Liver (tissue), 9 donors: ENCODE measurements around the gene PCDH9. TPM values are rescaled to one million over a fixed set of nuclear protein-coding genes. Genes with fewer than 3 reads are reported as not detected.

Source experiments
- DNase-seq: peaks from one replicate; pipeline ENCODE4 v3.0.0-alpha.2; 2017; ENCODE audit warnings: low spot score
- H3K27ac ChIP-seq, 2 donors: one replicate each; pipeline ENCODE4 v1.7.0; 2013; ENCODE audit warnings: inconsistent platforms in 2 of 2, low read length in 2 of 2, control low read depth in 1 of 2, low read depth in 1 of 2, mild to moderate bottlenecking in 1 of 2
- H3K27me3 ChIP-seq, 4 donors: one replicate each; pipeline versions ENCODE4 v1.6.1 to v1.7.0; 2013; ENCODE audit warnings: low read length in 3 of 4, inconsistent platforms in 1 of 4, mild to moderate bottlenecking in 1 of 4, moderate library complexity in 1 of 4; ENCODE audit not compliant: control insufficient read depth in 4 of 4, insufficient read depth in 4 of 4
- H3K36me3 ChIP-seq, 4 donors: one replicate each; pipeline versions ENCODE4 v1.6.1 to v1.7.0; 2013; ENCODE audit warnings: low read length in 3 of 4, mild to moderate bottlenecking in 3 of 4, low read depth in 1 of 4, moderate library complexity in 1 of 4; ENCODE audit not compliant: control insufficient read depth in 4 of 4, insufficient read depth in 3 of 4
- H3K4me1 ChIP-seq, 4 donors: one replicate each; pipeline versions ENCODE4 v1.6.1 to v1.7.0; 2013; ENCODE audit warnings: low read length in 3 of 4, mild to moderate bottlenecking in 3 of 4, moderate library complexity in 1 of 4; ENCODE audit not compliant: control insufficient read depth in 4 of 4, insufficient read depth in 4 of 4
- H3K4me3 ChIP-seq, 3 donors: one replicate each; pipeline versions ENCODE4 v1.6.1 to v1.7.0; 2013; ENCODE audit warnings: low read length in 3 of 3, control low read depth in 1 of 3, low read depth in 1 of 3, mild to moderate bottlenecking in 1 of 3
- H3K9ac ChIP-seq, 2 donors: one replicate each; pipeline ENCODE4 v1.7.0; 2013; ENCODE audit warnings: low read length in 2 of 2, mild to moderate bottlenecking in 2 of 2, moderate library complexity in 2 of 2, control low read depth in 1 of 2, low read depth in 1 of 2
- H3K9me3 ChIP-seq, 4 donors: one replicate each; pipeline versions ENCODE4 v1.6.1 to v1.7.0; 2013; ENCODE audit warnings: low read length in 3 of 4; ENCODE audit not compliant: control insufficient read depth in 4 of 4
- CTCF ChIP-seq: fragments of 150-350 bp; IDR thresholded peaks from 2 replicates; pipeline ENCODE4 v1.5.1; 2017; ENCODE audit warnings: improper control_type of control experiment, low read depth, low read length; ENCODE audit not compliant: missing input control
- FOXA1 ChIP-seq: IDR thresholded peaks from 2 replicates; pipeline ENCODE4 v1.6.1; 2016; ENCODE audit warnings: antibody characterized with exemption
- HNF4A ChIP-seq, 2 donors: conservative IDR thresholded peaks; 2 replicates each; pipeline ENCODE4 v1.6.1; 2016; ENCODE audit warnings: antibody characterized with exemption in 2 of 2, mild to moderate bottlenecking in 2 of 2
- HNF4G ChIP-seq: IDR thresholded peaks from 2 replicates; pipeline ENCODE4 v1.6.1; 2016; ENCODE audit warnings: antibody characterized with exemption
- JUND ChIP-seq, 2 donors: IDR thresholded peaks; 2 replicates each; pipeline ENCODE4 v1.6.1; 2016; ENCODE audit warnings: antibody characterized with exemption in 2 of 2
- NR2F2 ChIP-seq: IDR thresholded peaks from 2 replicates; pipeline ENCODE4 v1.6.1; 2016; ENCODE audit warnings: antibody characterized with exemption
- RAD21 ChIP-seq, 2 donors: IDR thresholded peaks; 2 replicates each; pipeline ENCODE4 v1.6.1; 2016; ENCODE audit warnings: antibody characterized with exemption in 2 of 2, mild to moderate bottlenecking in 2 of 2
- RXRA ChIP-seq, 2 donors: IDR thresholded peaks; 2 replicates each; pipeline ENCODE4 v1.6.1; 2017 to 2018; ENCODE audit warnings: antibody characterized with exemption in 2 of 2, mild to moderate bottlenecking in 1 of 2
- SP1 ChIP-seq: IDR thresholded peaks from 2 replicates; pipeline ENCODE4 v1.6.1; 2018; ENCODE audit warnings: antibody characterized with exemption, mild to moderate bottlenecking
- YY1 ChIP-seq: IDR thresholded peaks from 2 replicates; pipeline ENCODE4 v1.6.1; 2016; ENCODE audit warnings: antibody characterized with exemption, mild to moderate bottlenecking
- WGBS: extraction: QIAGEN DNeasy Blood & Tissue Kit; methylation state at CpG from one replicate; pipeline ENCODE4 v1.1.7; 2013; 5-methylcytosine and 5-hydroxymethylcytosine counted together
- polyA plus RNA-seq, 2 donors: library from polyadenylated mRNA; stranded (reverse) in 1 of 2; unstranded in 1 of 2; fragments of 200-250 nt in 1 of 2; fragments of >200 nt in 1 of 2; fragmentation: Nextera tagmentation in 1 of 2; extraction: Ambion mirVana in 1 of 2; gene quantifications; one replicate each; pipeline versions ENCODE4 v1.2.1 to v1.2.3, GENCODE V29; 2013 to 2015
- total RNA-seq, 2 donors: library from RNA; depleted of rRNA; stranded (reverse); fragments of >200 nt; gene quantifications; one replicate each; pipeline ENCODE4 v1.2.3, GENCODE V29; 2014
- TF ChIP-seq, protein P1 (sequence below): IDR thresholded peaks from 2 replicates; pipeline ENCODE4 v1.6.1; 2016; ENCODE audit warnings: antibody characterized with exemption, mild to moderate bottlenecking
- TF ChIP-seq, protein P2 (sequence below): IDR thresholded peaks from 2 replicates; pipeline ENCODE4 v1.6.1; 2016; ENCODE audit warnings: antibody characterized with exemption
- TF ChIP-seq, protein P3 (sequence below): IDR thresholded peaks from 2 replicates; pipeline ENCODE4 v1.6.1; 2016; ENCODE audit warnings: antibody characterized with exemption
- donor health status: healthy.
- donor health status: healthy.
- donor health status: healthy.
- donor health status: healthy.
- donor health status: healthy.

Gene PCDH9
- total and polyA plus RNA-seq, 4 donors, result 0.90 to 4.0 (median 2.2) TPM

GRCh38 chr13:67117010-67117550, 113.1 kb downstream of the PCDH9 start (continued):
- TF ChIP-seq, protein P1, sequence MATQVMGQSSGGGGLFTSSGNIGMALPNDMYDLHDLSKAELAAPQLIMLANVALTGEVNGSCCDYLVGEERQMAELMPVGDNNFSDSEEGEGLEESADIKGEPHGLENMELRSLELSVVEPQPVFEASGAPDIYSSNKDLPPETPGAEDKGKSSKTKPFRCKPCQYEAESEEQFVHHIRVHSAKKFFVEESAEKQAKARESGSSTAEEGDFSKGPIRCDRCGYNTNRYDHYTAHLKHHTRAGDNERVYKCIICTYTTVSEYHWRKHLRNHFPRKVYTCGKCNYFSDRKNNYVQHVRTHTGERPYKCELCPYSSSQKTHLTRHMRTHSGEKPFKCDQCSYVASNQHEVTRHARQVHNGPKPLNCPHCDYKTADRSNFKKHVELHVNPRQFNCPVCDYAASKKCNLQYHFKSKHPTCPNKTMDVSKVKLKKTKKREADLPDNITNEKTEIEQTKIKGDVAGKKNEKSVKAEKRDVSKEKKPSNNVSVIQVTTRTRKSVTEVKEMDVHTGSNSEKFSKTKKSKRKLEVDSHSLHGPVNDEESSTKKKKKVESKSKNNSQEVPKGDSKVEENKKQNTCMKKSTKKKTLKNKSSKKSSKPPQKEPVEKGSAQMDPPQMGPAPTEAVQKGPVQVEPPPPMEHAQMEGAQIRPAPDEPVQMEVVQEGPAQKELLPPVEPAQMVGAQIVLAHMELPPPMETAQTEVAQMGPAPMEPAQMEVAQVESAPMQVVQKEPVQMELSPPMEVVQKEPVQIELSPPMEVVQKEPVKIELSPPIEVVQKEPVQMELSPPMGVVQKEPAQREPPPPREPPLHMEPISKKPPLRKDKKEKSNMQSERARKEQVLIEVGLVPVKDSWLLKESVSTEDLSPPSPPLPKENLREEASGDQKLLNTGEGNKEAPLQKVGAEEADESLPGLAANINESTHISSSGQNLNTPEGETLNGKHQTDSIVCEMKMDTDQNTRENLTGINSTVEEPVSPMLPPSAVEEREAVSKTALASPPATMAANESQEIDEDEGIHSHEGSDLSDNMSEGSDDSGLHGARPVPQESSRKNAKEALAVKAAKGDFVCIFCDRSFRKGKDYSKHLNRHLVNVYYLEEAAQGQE, result no peak
- TF ChIP-seq FOXA1, result no peak
- TF ChIP-seq, protein P2, sequence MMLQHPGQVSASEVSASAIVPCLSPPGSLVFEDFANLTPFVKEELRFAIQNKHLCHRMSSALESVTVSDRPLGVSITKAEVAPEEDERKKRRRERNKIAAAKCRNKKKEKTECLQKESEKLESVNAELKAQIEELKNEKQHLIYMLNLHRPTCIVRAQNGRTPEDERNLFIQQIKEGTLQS, result no peak

DNA sequence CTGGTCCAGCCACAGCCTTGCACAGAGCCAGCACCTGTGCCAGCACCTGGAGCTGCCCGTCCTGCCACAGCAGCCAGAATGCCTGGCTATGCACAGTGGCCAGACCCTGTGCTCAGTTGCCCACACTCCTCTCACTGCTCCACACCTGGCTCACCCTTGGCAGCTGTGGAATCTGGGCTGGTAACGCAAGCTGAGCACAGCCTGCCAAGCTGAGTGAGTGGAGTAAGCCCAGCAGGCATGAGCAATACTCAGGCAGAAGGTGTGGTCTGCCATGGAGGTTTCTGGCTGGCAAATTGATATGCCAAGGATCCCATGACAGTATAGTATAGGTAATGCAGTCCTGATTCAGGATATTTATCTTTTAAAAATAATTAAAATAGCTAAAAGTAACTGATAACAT, 122.2 kb downstream of the PCDH9 start:
- Histone ChIP-seq H3K9ac (no peak overlapping the region), H3K27ac (no peak overlapping the region), H3K4me3 (no peak overlapping the region), H3K36me3 (no peaks in the 10 kb centered on the region), H3K27me3 (no peaks in the 10 kb centered on the region), H3K9me3 (peaks cover 0 to 11% (median 6%) of the 10 kb centered on the region in 4 donors), H3K4me1 (no peaks in the 10 kb centered on the region)
- DNase-seq, result no peak
- TF ChIP-seq YY1, result no peak
- WGBS, result 95% methylated on average over 2 of the region's 2 CpGs

DNA sequence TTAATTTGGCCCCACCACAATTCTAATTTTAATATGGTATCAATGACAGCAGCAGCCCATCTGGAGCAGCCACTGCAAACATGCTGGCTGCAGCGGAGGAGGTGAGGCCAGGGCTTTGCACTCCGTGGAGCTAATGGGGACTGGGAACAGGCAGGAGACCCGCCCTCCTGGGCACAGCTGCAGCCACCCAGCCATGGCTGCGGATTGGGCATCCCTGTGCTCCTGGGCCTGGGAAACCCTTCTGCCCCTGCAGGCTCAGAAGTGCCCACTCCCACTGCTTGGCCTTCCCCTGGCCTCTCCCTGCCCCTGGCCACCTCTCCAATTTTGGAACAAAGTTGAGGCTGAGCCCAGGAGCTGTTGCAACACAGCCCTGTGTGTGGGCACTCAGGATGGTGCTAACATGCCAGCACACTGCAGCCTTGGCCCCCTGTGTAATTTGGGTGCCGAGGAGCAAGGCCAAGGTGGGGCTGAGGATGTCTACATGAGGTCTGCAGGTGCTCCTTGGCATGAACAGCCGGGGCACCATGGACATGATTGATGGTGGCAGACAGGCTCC, 123.6 kb downstream of the PCDH9 start:
- no peaks in the 10 kb centered on the region for H3K36me3 ChIP-seq
- no peak for TF ChIP-seq HNF4G
- TF ChIP-seq, protein P2, result no peak
- no peak for TF ChIP-seq RXRA (IDR thresholded peaks at IDR 0.05)
- no peak for TF ChIP-seq HNF4A (conservative IDR thresholded peaks at IDR 0.05)

GRCh38 chr13:67101730-67102467, 128.2 kb downstream of the PCDH9 start:
- peak overlapping the region in 1 of 2 donors; percentile 61 for H3K27ac ChIP-seq
- peak overlapping the region in 2 of 3 donors; percentile 37 for H3K4me3 ChIP-seq
- H3K27me3 ChIP-seq, result no peaks in the 10 kb centered on the region
- 56% methylated on average over 4 of the region's 4 CpGs for WGBS
- H3K36me3 ChIP-seq, result no peaks in the 10 kb centered on the region
- peaks cover 0 to 2% (median 0%) of the 10 kb centered on the region in 4 donors for H3K4me1 ChIP-seq
- peaks cover 0 to 4% (median 0%) of the 10 kb centered on the region in 4 donors for H3K9me3 ChIP-seq
- DNase-seq, result no peak
- TF ChIP-seq, protein P1, result no peak
- TF ChIP-seq YY1 (no peak), NR2F2 (no peak), CTCF (no peak), RXRA (IDR thresholded peaks at IDR 0.05) (no peak), JUND (IDR thresholded peaks at IDR 0.05) (no peak), SP1 (no peak), RAD21 (IDR thresholded peaks at IDR 0.05) (no peak)
- TF ChIP-seq, protein P3, sequence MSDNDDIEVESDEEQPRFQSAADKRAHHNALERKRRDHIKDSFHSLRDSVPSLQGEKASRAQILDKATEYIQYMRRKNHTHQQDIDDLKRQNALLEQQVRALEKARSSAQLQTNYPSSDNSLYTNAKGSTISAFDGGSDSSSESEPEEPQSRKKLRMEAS, result no peak
- TF ChIP-seq, protein P2, result no peak
- peak overlapping the region; percentile 12 to 69 for H3K9ac ChIP-seq

More for the DNA sequence above, 123.6 kb downstream of the PCDH9 start:
- Histone ChIP-seq H3K27me3 (no peaks in the 10 kb centered on the region), H3K27ac (no peak overlapping the region), H3K9ac (no peak overlapping the region), H3K9me3 (peaks cover 0 to 11% (median 6%) of the 10 kb centered on the region in 4 donors), H3K4me1 (peaks cover 0 to 2% (median 0%) of the 10 kb centered on the region in 4 donors), H3K4me3 (no peak overlapping the region)
- WGBS, result 93% methylated on average over 6 of the region's 6 CpGs
- no peak for DNase-seq
